ENCODE data around the gene ANKRD60.

DNA sequence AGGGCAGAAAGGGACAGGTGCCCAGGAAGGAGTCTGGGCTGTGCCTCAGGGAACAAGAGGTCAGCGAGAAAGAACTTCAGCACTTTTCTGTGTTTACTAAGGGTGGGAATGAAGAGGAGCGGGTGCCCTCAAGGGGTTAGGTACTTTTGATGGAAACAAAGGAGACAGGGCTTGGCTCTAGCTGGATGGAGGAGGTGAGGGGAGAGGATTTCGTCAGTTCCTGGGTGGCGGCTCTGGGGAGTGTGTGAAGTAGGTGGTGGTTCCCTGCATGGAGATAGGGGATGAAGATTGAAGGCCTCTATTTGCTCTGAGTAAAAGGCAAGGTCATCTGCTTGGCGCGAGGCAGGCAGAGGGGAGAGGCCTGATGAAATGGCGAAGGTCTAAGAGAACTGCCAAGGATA is 40.0 kb upstream of the ANKRD60 start:
- TF ChIP-seq, protein P1, sequence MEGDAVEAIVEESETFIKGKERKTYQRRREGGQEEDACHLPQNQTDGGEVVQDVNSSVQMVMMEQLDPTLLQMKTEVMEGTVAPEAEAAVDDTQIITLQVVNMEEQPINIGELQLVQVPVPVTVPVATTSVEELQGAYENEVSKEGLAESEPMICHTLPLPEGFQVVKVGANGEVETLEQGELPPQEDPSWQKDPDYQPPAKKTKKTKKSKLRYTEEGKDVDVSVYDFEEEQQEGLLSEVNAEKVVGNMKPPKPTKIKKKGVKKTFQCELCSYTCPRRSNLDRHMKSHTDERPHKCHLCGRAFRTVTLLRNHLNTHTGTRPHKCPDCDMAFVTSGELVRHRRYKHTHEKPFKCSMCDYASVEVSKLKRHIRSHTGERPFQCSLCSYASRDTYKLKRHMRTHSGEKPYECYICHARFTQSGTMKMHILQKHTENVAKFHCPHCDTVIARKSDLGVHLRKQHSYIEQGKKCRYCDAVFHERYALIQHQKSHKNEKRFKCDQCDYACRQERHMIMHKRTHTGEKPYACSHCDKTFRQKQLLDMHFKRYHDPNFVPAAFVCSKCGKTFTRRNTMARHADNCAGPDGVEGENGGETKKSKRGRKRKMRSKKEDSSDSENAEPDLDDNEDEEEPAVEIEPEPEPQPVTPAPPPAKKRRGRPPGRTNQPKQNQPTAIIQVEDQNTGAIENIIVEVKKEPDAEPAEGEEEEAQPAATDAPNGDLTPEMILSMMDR (IDR thresholded peaks at IDR 0.05; ENCODE audit: low read depth, low read length): no peak
- TF ChIP-seq EZH2phosphoT487 (IDR thresholded peaks at IDR 0.05; ENCODE audit: low read depth): no peak

All from OCI-LY3 (cell line).